Stimulated activated CD4-positive, alpha-beta T cell treated with anti-CD3 and anti-CD28 coated beads, Interleukin-4, amount 100 ng/mL, for 48 hours (primary cell): ENCODE measurements around the gene CLDN6.

ENCODE experiments used
- DNase-seq, 2 donors: peaks; one replicate each; pipeline ENCODE4 v3.0.0-alpha.2; 2020; ENCODE audit warnings: low read depth in 2 of 2

CLDN6 gene

GRCh38 chr16:3051494-3051893 is 33.5 kb upstream of the CLDN6 start:
- no peak for DNase-seq

- no peak for DNase-seq
Observed at GRCh38 chr16:3051009-3051408, 33.0 kb upstream of the CLDN6 start.

GRCh38 chr16:3050487-3050886 is 32.5 kb upstream of the CLDN6 start:
- no peak for DNase-seq

GRCh38 chr16:3049921-3050481 is 32.0 kb upstream of the CLDN6 start:
- no peak for DNase-seq

- no peak for DNase-seq
Observed at GRCh38 chr16:3047387-3047720, 29.4 kb upstream of the CLDN6 start.

GRCh38 chr16:3046641-3047386 is 28.8 kb upstream of the CLDN6 start:
- DNase-seq = no peak

GRCh38 chr16:3045758-3046640 is 28.0 kb upstream of the CLDN6 start, which contains the start of gene MMP25:
Gene MMP25 (plus strand): TSS chr16:3046561. CDS start chr16:3046918, 357 bp downstream.
- no peak for DNase-seq

- DNase-seq = no peak
Observed at GRCh38 chr16:3044708-3045107, 26.7 kb upstream of the CLDN6 start.

- no peak for DNase-seq
Observed at GRCh38 chr16:3042376-3042775, 24.4 kb upstream of the CLDN6 start.

GRCh38 chr16:3038896-3039295 is 20.9 kb upstream of the CLDN6 start:
- DNase-seq = no peak

- no peak for DNase-seq
Observed at GRCh38 chr16:3038256-3038655, 20.3 kb upstream of the CLDN6 start.

GRCh38 chr16:3036726-3037315 is 18.8 kb upstream of the CLDN6 start, which contains the start of gene BICDL2:
Gene BICDL2 (minus strand): TSS chr16:3036944. CDS start chr16:3035496, 1,448 bp downstream.
- no peak for DNase-seq

- no peak for DNase-seq
Observed at GRCh38 chr16:3035972-3036725, 18.2 kb upstream of the CLDN6 start.

- no peak for DNase-seq
Observed at GRCh38 chr16:3035289-3035971, 17.4 kb upstream of the CLDN6 start.

GRCh38 chr16:3032624-3033023 is 14.6 kb upstream of the CLDN6 start:
- DNase-seq = no peak

- no peak for DNase-seq
Observed at GRCh38 chr16:3030222-3031212, 12.5 kb upstream of the CLDN6 start.

GRCh38 chr16:3029491-3030221 is 11.7 kb upstream of the CLDN6 start:
- peak in 1 of 2 donors; percentile 45 for DNase-seq

- DNase-seq = no peak
Observed at GRCh38 chr16:3028716-3029319, 10.8 kb upstream of the CLDN6 start.
